HepG2 (cell line): ENCODE results near the gene RUVBL1. TPM values are rescaled to one million over a fixed set of nuclear protein-coding genes. Genes with fewer than 3 reads are reported as not detected.

Experiments used
- JUN ChIP-seq: sonication (generic); formaldehyde crosslinking; IDR thresholded peaks from 2 replicates; pipeline ENCODE4 v1.4.0; 2020; ENCODE audit warnings: mild to moderate bottlenecking, missing genetic modification reagents
- KLF15 ChIP-seq: sonication (generic); formaldehyde crosslinking; IDR thresholded peaks from 2 replicates; pipeline ENCODE4 v1.8.1; 2023; ENCODE audit warnings: borderline replicate concordance, mild to moderate bottlenecking, inconsistent platforms, missing genetic modification reagents, mixed read lengths
- MAFG ChIP-seq: sonication (generic); formaldehyde crosslinking; IDR thresholded peaks from 2 replicates; pipeline ENCODE4 v1.5.1; 2020; ENCODE audit warnings: mild to moderate bottlenecking, missing genetic modification reagents
- NFYB ChIP-seq: sonication (generic); formaldehyde crosslinking; IDR thresholded peaks from 2 replicates; pipeline ENCODE4 v1.4.0; 2020; ENCODE audit warnings: missing genetic modification reagents
- PAF1 ChIP-seq: IDR thresholded peaks from 2 replicates; pipeline ENCODE4 v1.6.1; 2016; ENCODE audit warnings: missing genetic modification reagents, missing compliant biosample characterization
- POLR2AphosphoS2 ChIP-seq: IDR thresholded peaks from 2 replicates; pipeline ENCODE4 v1.6.1; 2011; ENCODE audit warnings: low read depth, low read length, improper control_type of control experiment
- RBM22 ChIP-seq: fragments of 200-400 bp; formaldehyde crosslinking; optimal IDR thresholded peaks from 2 replicates; pipeline ENCODE3; 2017; ENCODE audit warnings: mild to moderate bottlenecking, low read length, moderate library complexity
- RNF2 ChIP-seq: fragments of 450-650 bp; conservative IDR thresholded peaks from 2 replicates; pipeline ENCODE4 v1.6.1; 2016; ENCODE audit warnings: low read depth
- RXRA ChIP-seq: sonication (generic); formaldehyde crosslinking; IDR thresholded peaks from 2 replicates; pipeline ENCODE4 v1.5.1; 2020; ENCODE audit warnings: missing genetic modification reagents
- SKIL ChIP-seq: sonication (generic); formaldehyde crosslinking; IDR thresholded peaks from 2 replicates; pipeline ENCODE4 v1.8.0; 2022; ENCODE audit warnings: missing genetic modification reagents, mild to moderate bottlenecking, moderate library complexity, borderline replicate concordance
- ZBTB10 ChIP-seq: sonication (generic); formaldehyde crosslinking; IDR thresholded peaks from 2 replicates; pipeline ENCODE4 v1.4.0; 2020; ENCODE audit warnings: missing genetic modification reagents, borderline replicate concordance
- ZBTB7B ChIP-seq: sonication (generic); formaldehyde crosslinking; IDR thresholded peaks from 2 replicates; pipeline ENCODE4 v1.4.0; 2020; ENCODE audit warnings: missing genetic modification reagents
- ZFX ChIP-seq: sonication (generic); formaldehyde crosslinking; IDR thresholded peaks from 2 replicates; pipeline ENCODE4 v1.4.0; 2020; ENCODE audit warnings: mild to moderate bottlenecking, low read depth, missing genetic modification reagents, moderate library complexity
- ZMYM4 ChIP-seq: sonication (generic); formaldehyde crosslinking; IDR thresholded peaks from 2 replicates; pipeline ENCODE4 v1.8.1; 2023; ENCODE audit warnings: mild to moderate bottlenecking, missing genetic modification reagents
- ZNF530 ChIP-seq: sonication (generic); formaldehyde crosslinking; IDR thresholded peaks from 2 replicates; pipeline ENCODE4 v1.5.0; 2020; ENCODE audit warnings: low read depth, mild to moderate bottlenecking, missing genetic modification reagents
- ZNF589 ChIP-seq: sonication (generic); formaldehyde crosslinking; conservative IDR thresholded peaks from 2 replicates; pipeline ENCODE4 v1.8.0; 2022; ENCODE audit warnings: mild to moderate bottlenecking, moderate library complexity, missing genetic modification reagents
- ZNF737 ChIP-seq: sonication (generic); formaldehyde crosslinking; IDR thresholded peaks from 2 replicates; pipeline ENCODE4 v1.5.0; 2020; ENCODE audit warnings: missing genetic modification reagents, mild to moderate bottlenecking, borderline replicate concordance
- ZNF749 ChIP-seq: sonication (generic); formaldehyde crosslinking; IDR thresholded peaks from 2 replicates; pipeline ENCODE4 v1.8.0; 2022; ENCODE audit warnings: mild to moderate bottlenecking, missing genetic modification reagents, moderate library complexity, borderline replicate concordance
- ZNF773 ChIP-seq: sonication (generic); formaldehyde crosslinking; IDR thresholded peaks from 2 replicates; pipeline ENCODE4 v1.4.0; 2020; ENCODE audit warnings: missing genetic modification reagents, borderline replicate concordance
- ZNF839 ChIP-seq: sonication (generic); formaldehyde crosslinking; IDR thresholded peaks from 2 replicates; pipeline ENCODE4 v1.4.0; 2020; ENCODE audit warnings: missing genetic modification reagents, mild to moderate bottlenecking, borderline replicate concordance
- ZNF850 ChIP-seq: sonication (generic); formaldehyde crosslinking; conservative IDR thresholded peaks from 2 replicates; pipeline ENCODE4 v1.9.0; 2021; ENCODE audit warnings: mild to moderate bottlenecking, missing genetic modification reagents
- ZNF883 ChIP-seq: sonication (generic); formaldehyde crosslinking; IDR thresholded peaks from 2 replicates; pipeline ENCODE4 v1.5.1; 2020; ENCODE audit warnings: mild to moderate bottlenecking, missing genetic modification reagents; ENCODE audit errors: not compliant biosample characterization
- ZSCAN29 ChIP-seq: sonication (generic); formaldehyde crosslinking; conservative IDR thresholded peaks from 2 replicates; pipeline ENCODE4 v1.4.0; 2020; ENCODE audit warnings: mild to moderate bottlenecking, missing genetic modification reagents
- polyA plus RNA-seq, 8 experiments: library from polyadenylated mRNA; depleted of rRNA in 3 of 8; stranded (reverse) in 7 of 8; unstranded in 1 of 8; fragments of >200 nt; fragmentation: Illumina TruSeq in 4 of 8; extraction: Trizol in 4 of 8; gene quantifications; 2 replicates each; pipeline versions ENCODE4 v1.2.1 to v1.2.3, GENCODE V29; 2011 to 2016; ENCODE audit warnings: low read depth in 4 of 8, missing spikeins in 1 of 8, mixed read lengths in 1 of 8; ENCODE audit not compliant: insufficient read depth in 1 of 8
- total RNA-seq, 5 experiments: library from RNA; depleted of rRNA; stranded (reverse); fragments of >200 nt; fragmentation: Illumina TruSeq; extraction: Trizol; gene quantifications; 2 replicates each; pipeline ENCODE4 v1.2.3, GENCODE V29; 2016; ENCODE audit warnings: low read depth in 1 of 5
- TF ChIP-seq, protein P1 (sequence below): sonication (generic); formaldehyde crosslinking; IDR thresholded peaks from 2 replicates; pipeline ENCODE4 v1.8.1; 2023; ENCODE audit warnings: mild to moderate bottlenecking, missing genetic modification reagents

The RUVBL1 gene
- total and polyA plus RNA-seq, 2 of the 13 experiments (the other 11 are each of a cell fraction or from before 2014, with no cell fraction given): 32.7 to 86.3 TPM

DNA sequence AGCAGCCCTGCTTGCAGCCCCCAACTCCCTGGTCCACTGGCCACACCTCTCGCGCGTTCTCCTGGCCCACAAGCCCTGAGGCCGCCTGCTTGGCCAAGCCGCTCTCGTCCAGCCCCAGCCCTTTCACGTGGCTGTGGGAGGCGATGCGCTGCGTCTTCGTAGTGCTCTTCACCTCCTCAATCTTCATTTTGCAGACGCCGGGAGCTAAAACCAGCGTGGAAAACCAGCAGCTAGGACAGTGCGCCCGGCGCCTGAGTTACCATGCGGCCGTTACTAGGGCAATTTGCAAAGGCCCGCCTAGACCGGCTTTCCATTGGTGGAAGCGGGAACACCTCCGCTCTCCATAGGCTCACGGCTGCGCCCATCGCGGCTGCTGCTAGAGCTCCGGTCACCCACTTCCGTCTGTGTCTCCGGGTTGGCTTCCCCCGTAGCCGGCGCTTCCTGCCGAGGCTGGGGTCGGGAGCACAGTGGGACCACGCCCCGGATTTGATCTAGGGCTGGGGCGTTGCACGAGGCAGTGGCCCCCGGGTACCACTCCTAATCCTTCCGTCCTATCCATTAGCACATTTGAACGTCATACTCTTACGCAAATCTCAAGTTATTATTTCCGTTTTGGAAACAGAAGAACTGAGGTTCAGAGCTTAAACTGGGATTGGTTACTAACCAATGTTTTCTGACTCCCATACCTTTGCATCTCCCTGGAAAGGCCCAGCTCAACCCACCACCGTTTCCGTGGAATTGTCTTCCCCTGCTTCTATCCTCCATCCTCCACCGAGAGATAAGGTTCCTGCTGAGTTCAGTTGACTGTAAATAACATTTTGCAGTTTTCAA lies at the start of gene RUVBL1 (continued):
- TF ChIP-seq ZNF737 (CRISPR knock-in tag): no peak
- no peak for TF ChIP-seq ZNF589 (CRISPR knock-in tag)
- TF ChIP-seq ZMYM4 (CRISPR knock-in tag): peak; percentile 92
- no peak for TF ChIP-seq MAFG (CRISPR knock-in tag)
- TF ChIP-seq RBM22: peak; percentile 43
- TF ChIP-seq ZNF839 (CRISPR knock-in tag): no peak; the same call in 1 of the 2 replicates
- peak; percentile 68 for TF ChIP-seq RXRA (CRISPR knock-in tag)
- TF ChIP-seq, protein P1, sequence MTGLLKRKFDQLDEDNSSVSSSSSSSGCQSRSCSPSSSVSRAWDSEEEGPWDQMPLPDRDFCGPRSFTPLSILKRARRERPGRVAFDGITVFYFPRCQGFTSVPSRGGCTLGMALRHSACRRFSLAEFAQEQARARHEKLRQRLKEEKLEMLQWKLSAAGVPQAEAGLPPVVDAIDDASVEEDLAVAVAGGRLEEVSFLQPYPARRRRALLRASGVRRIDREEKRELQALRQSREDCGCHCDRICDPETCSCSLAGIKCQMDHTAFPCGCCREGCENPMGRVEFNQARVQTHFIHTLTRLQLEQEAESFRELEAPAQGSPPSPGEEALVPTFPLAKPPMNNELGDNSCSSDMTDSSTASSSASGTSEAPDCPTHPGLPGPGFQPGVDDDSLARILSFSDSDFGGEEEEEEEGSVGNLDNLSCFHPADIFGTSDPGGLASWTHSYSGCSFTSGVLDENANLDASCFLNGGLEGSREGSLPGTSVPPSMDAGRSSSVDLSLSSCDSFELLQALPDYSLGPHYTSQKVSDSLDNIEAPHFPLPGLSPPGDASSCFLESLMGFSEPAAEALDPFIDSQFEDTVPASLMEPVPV (CRISPR knock-in tag): peak; percentile 31; the same call in 1 of the 2 replicates
- TF ChIP-seq SKIL (CRISPR knock-in tag): no peak
- TF ChIP-seq RNF2: no peak; the same call in none of the 2 replicates
- no peak for TF ChIP-seq ZNF850 (CRISPR knock-in tag)
- no peak for TF ChIP-seq ZNF773 (CRISPR knock-in tag)
- TF ChIP-seq JUN (CRISPR knock-in tag): no peak
- TF ChIP-seq NFYB: peak; percentile 97
- TF ChIP-seq KLF15 (CRISPR knock-in tag): no peak
- TF ChIP-seq ZBTB10 (CRISPR knock-in tag): 0 out of 2 replicates have a peak, but pooled peaks have one; percentile 28
- TF ChIP-seq ZSCAN29 (CRISPR knock-in tag): peak; percentile 36; the same call in 1 of the 2 replicates
- peak; percentile 85 for TF ChIP-seq ZFX (CRISPR knock-in tag)
- 0 out of 2 replicates have a peak, but pooled peaks have one; percentile 41 for TF ChIP-seq ZBTB7B (CRISPR knock-in tag)
- no peak for TF ChIP-seq ZNF749 (CRISPR knock-in tag)
- no peak for TF ChIP-seq ZNF883 (CRISPR knock-in tag)
- TF ChIP-seq POLR2AphosphoS2: no peak
- no peak for TF ChIP-seq ZNF530
- TF ChIP-seq PAF1 (CRISPR knock-in tag): no peak
